PC-3 (cell line): Measurements from ENCODE around the gene CD226. TPM values are rescaled to one million over a fixed set of nuclear protein-coding genes. Genes with fewer than 3 reads are reported as not detected.

ENCODE experiments used
- ATAC-seq: fragments of 200-7000 bp; cut with Tn5 transposase; 2 replicates; pipeline ENCODE4 v1.9.1; 2020; ENCODE audit warnings: mild to moderate bottlenecking, moderate library complexity
- BruUV-seq: library from RNA; stranded (reverse); fragments of 400-500 nt; replicated peaks from 2 replicates; lab custom pipeline; 2021; lab: Mats Ljungman, UMichigan
- CTCF ChIA-PET: fragments of 300-600 bp; sonication (Branson Sonifier 250); formaldehyde crosslinking; loops from one replicate; lab custom pipeline; 2022; ENCODE audit warnings: antibody characterized with exemption; lab: Charles Lee
- POLR2A ChIA-PET: fragments of 300-600 bp; sonication (Branson Sonifier 250); formaldehyde crosslinking; loops from one replicate; lab custom pipeline; 2022; ENCODE audit warnings: antibody characterized with exemption; ENCODE audit not compliant: unreplicated experiment; lab: Charles Lee
- DNase-seq: peaks from one replicate; pipeline ENCODE4 v3.0.0-alpha.2; 2015
- H2AFZ ChIP-seq: fragments of 300-600 bp; sonication (generic); 2 replicates; pipeline ENCODE4 v1.6.0; 2016; ENCODE audit warnings: antibody characterized with exemption, low read length
- H3F3A ChIP-seq: fragments of 300-600 bp; sonication (generic); one replicate; pipeline ENCODE4 v1.6.0; 2017; ENCODE audit warnings: antibody characterized with exemption, low read length, control low read depth, mild to moderate bottlenecking; ENCODE audit not compliant: unreplicated experiment
- H3K27ac ChIP-seq: fragments of 300-600 bp; sonication (generic); 2 replicates; pipeline ENCODE4 v1.5.1; 2016; ENCODE audit warnings: mild to moderate bottlenecking, low read length
- H3K27me3 ChIP-seq: fragments of 300-600 bp; sonication (generic); 2 replicates; pipeline ENCODE4 v1.6.1; 2016; ENCODE audit warnings: low read length, mixed read lengths
- H3K36me3 ChIP-seq: fragments of 300-600 bp; sonication (generic); 2 replicates; pipeline ENCODE4 v1.6.1; 2016; ENCODE audit warnings: low read depth, mixed run types, low read length, mixed read lengths
- H3K4me1 ChIP-seq: fragments of 300-600 bp; sonication (generic); 2 replicates; pipeline ENCODE4 v1.5.1; 2016; ENCODE audit warnings: low read length; ENCODE audit not compliant: insufficient read depth
- H3K4me2 ChIP-seq: fragments of 300-600 bp; sonication (generic); 2 replicates; pipeline ENCODE4 v1.6.0; 2016; ENCODE audit warnings: low read length
- H3K4me3 ChIP-seq: fragments of 300-600 bp; sonication (generic); 2 replicates; pipeline ENCODE4 v1.5.1; 2016; ENCODE audit warnings: mild to moderate bottlenecking, low read length, mixed read lengths
- H3K79me2 ChIP-seq: fragments of 300-600 bp; sonication (generic); 2 replicates; pipeline ENCODE4 v1.6.1; 2017; ENCODE audit warnings: low read length, mixed read lengths
- H3K9ac ChIP-seq: fragments of 300-600 bp; sonication (generic); 2 replicates; pipeline ENCODE4 v1.6.0; 2016; ENCODE audit warnings: mild to moderate bottlenecking, low read length
- H3K9me2 ChIP-seq: fragments of 300-600 bp; sonication (generic); replicated peaks from 2 replicates; pipeline ENCODE4 v1.6.1; 2016; ENCODE audit warnings: mixed run types, low read length, mixed read lengths
- H3K9me3 ChIP-seq: fragments of 300-600 bp; sonication (generic); 2 replicates; pipeline ENCODE4 v1.6.1; 2016; ENCODE audit warnings: low read length, mixed read lengths
- H4K20me1 ChIP-seq: fragments of 300-600 bp; sonication (generic); 2 replicates; pipeline ENCODE4 v1.6.1; 2016; ENCODE audit warnings: low read length, mixed read lengths
- EZH2 ChIP-seq: fragments of 300-600 bp; sonication (generic); IDR thresholded peaks from one replicate; pipeline ENCODE4 v1.6.1; 2017; ENCODE audit warnings: antibody characterized with exemption, mild to moderate bottlenecking, low read length; ENCODE audit not compliant: unreplicated experiment
- EZH2phosphoT487 ChIP-seq: fragments of 300-600 bp; sonication (generic); IDR thresholded peaks from 2 replicates; pipeline ENCODE4 v1.6.1; 2018; ENCODE audit warnings: mild to moderate bottlenecking, antibody characterized with exemption, low read length, borderline replicate concordance
- intact Hi-C: fragments of 100-400 bp; cut with micrococcal nuclease; formaldehyde crosslinking; loops from 2 replicates; pipeline ENCODE4 v1.9.0; 2023
- total RNA-seq: library from RNA; depleted of rRNA; stranded (reverse); fragments of >200 nt; gene quantifications from 2 replicates; pipeline ENCODE4 v1.2.3, GENCODE V29; 2014
- TF ChIP-seq, protein P1 (sequence below): fragments of 300-600 bp; sonication (generic); conservative IDR thresholded peaks from 2 replicates; pipeline ENCODE4 v1.5.1; 2017; ENCODE audit warnings: antibody characterized with exemption, low read depth, mild to moderate bottlenecking, low read length

CD226 gene
- total RNA-seq, 1 experiment from 2014 or later, result 0.26 TPM

DNA sequence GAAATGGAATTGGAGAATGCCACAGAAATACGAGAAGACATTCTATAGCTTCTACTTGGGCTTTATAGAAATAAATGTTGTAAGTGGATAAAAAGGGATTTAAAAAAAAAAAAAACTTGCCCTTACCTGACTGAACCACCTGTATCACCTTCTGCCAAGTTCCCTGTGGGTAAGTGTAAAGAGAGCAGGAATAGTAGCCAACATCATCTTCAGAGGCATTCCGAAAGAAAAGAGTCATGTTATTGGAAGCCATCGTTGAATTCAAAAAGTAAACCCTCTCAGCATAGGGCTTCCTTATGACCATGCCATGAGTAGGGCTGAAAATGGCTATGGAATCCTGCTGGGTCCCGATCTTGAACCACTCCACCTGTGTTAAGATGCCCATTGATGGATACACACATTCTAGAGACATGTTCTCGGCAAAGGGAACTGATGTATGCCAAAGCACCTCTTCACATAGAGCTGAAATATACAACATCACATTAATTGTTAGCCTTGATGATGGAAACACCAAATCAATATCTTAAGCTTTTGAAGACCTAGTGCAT is 991 bp downstream of the CD226 start:
- H3K79me2 ChIP-seq, result no peaks in the 10 kb centered on the region
- H3K36me3 ChIP-seq, result no peaks in the 10 kb centered on the region
- no peak for DNase-seq
- H3K4me2 ChIP-seq, result no peak overlapping the region
- no peaks in the 10 kb centered on the region for H3F3A ChIP-seq
- no peak overlapping the region for H2AFZ ChIP-seq
- no peak overlapping the region for H3K27ac ChIP-seq
- no peak for TF ChIP-seq EZH2
- TF ChIP-seq, protein P1, sequence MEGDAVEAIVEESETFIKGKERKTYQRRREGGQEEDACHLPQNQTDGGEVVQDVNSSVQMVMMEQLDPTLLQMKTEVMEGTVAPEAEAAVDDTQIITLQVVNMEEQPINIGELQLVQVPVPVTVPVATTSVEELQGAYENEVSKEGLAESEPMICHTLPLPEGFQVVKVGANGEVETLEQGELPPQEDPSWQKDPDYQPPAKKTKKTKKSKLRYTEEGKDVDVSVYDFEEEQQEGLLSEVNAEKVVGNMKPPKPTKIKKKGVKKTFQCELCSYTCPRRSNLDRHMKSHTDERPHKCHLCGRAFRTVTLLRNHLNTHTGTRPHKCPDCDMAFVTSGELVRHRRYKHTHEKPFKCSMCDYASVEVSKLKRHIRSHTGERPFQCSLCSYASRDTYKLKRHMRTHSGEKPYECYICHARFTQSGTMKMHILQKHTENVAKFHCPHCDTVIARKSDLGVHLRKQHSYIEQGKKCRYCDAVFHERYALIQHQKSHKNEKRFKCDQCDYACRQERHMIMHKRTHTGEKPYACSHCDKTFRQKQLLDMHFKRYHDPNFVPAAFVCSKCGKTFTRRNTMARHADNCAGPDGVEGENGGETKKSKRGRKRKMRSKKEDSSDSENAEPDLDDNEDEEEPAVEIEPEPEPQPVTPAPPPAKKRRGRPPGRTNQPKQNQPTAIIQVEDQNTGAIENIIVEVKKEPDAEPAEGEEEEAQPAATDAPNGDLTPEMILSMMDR, result no peak
- no peak for ATAC-seq
- POLR2A ChIA-PET, result no interaction called here
- H4K20me1 ChIP-seq, result no peaks in the 10 kb centered on the region
- no TSS peak for BruUV-seq
- no peaks in the 10 kb centered on the region for H3K9me2 ChIP-seq
- H3K9me3 ChIP-seq, result no peaks in the 10 kb centered on the region
- no peaks in the 10 kb centered on the region for H3K27me3 ChIP-seq
- no peaks in the 10 kb centered on the region for H3K4me1 ChIP-seq
- CTCF ChIA-PET, result no interaction called here
- intact Hi-C loops, result no loop called here
- H3K9ac ChIP-seq, result no peak overlapping the region
- no peak overlapping the region for H3K4me3 ChIP-seq

DNA sequence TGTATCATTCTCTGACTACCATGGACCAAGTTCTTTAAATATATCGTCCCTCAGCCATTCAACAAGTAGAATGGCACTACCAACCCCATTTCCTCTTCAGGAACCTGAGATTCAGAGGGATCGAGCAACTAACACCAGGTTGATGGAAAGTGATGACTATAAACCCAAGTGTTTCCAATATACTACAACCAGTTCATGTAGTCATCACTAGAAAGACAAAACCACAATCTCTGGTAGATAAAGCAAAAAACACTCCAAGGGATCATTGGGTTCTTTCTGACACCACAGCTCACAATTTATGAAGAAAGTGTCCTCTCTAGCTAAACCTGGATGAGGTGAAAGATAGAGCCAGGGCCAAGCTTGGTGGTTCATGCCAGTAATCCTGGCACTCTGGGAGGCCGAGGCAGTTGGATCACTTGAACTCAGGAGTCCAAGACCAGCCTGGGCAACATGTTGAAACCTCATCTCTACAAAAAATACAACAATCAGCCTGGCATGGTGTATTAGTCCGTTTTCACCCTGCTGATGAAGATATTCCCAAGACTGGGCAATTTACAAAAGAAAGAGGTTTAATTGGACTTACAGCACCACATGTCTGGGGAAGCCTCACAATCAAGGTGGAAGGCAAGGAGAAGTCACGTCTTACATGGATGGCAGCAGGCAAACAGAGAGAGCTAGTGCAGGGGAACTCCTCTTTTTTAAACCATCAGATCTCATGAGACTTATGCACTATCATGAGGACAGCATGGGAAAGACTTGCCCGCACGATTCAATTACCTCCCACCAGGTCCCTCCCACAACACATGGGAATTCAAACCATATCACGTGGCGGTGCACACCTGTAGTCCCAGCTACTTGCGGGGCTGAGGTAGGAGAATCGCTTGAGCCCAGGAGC is 2.2 kb downstream of the CD226 start:
- no peak overlapping the region for H3K27ac ChIP-seq
- TF ChIP-seq, protein P1, result no peak
- no peak for TF ChIP-seq EZH2phosphoT487
- TF ChIP-seq EZH2, result no peak
- no peaks in the 10 kb centered on the region for H3K4me1 ChIP-seq
- ChIA-PET CTCF (no interaction called here), POLR2A (no interaction called here)
- no peak overlapping the region for H2AFZ ChIP-seq
- H3K36me3 ChIP-seq, result no peaks in the 10 kb centered on the region
- H4K20me1 ChIP-seq, result no peaks in the 10 kb centered on the region
- H3K4me2 ChIP-seq, result no peak overlapping the region
- H3K9me2 ChIP-seq, result no peaks in the 10 kb centered on the region
- no peak for ATAC-seq
- no peaks in the 10 kb centered on the region for H3K79me2 ChIP-seq
- no peak overlapping the region for H3K4me3 ChIP-seq
- H3F3A ChIP-seq, result no peaks in the 10 kb centered on the region
- H3K9me3 ChIP-seq, result no peaks in the 10 kb centered on the region
- intact Hi-C loops, result no loop called here
- H3K27me3 ChIP-seq, result no peaks in the 10 kb centered on the region
- no TSS peak for BruUV-seq
- no peak overlapping the region for H3K9ac ChIP-seq
- DNase-seq, result no peak

DNA sequence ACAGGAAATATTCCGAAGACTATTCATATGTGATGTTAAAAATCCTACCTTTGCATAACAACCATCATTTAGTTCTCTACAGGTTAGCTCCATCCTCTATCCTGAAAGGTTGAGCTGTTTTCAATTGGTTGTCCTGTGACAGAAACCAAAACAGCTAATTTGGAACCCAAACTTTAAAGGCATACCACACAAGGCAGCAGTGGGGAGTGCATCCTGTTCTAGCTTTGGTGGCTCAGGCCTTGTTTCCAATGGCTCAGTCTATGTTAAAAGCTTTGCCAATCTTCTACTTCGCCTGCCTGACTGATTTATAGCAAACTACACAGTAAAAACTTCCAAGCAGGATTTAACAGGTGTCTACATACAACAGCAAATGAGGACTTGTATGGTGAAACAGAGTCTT is 3.2 kb downstream of the CD226 start:
- no peak for ATAC-seq

More for the DNA sequence above, 3.2 kb downstream of the CD226 start:
- Histone ChIP-seq H3K4me2 (no peak overlapping the region), H3F3A (no peaks in the 10 kb centered on the region), H3K27me3 (no peaks in the 10 kb centered on the region), H4K20me1 (no peaks in the 10 kb centered on the region), H3K4me1 (no peaks in the 10 kb centered on the region), H3K36me3 (no peaks in the 10 kb centered on the region), H3K9me3 (no peaks in the 10 kb centered on the region), H3K9me2 (no peaks in the 10 kb centered on the region), H3K9ac (no peak overlapping the region), H2AFZ (no peak overlapping the region), H3K4me3 (no peak overlapping the region), H3K27ac (no peak overlapping the region), H3K79me2 (no peaks in the 10 kb centered on the region)
- POLR2A ChIA-PET, result no interaction called here
- CTCF ChIA-PET, result no interaction called here
- intact Hi-C loops, result no loop called here
- TF ChIP-seq EZH2phosphoT487 (no peak), EZH2 (no peak)
- TF ChIP-seq, protein P1, result no peak
- no peak for DNase-seq
- no TSS peak for BruUV-seq
